Placental epithelial cell (primary cell): ENCODE data around the gene GIPC2. TPM values are rescaled to one million over a fixed set of nuclear protein-coding genes. Genes with fewer than 3 reads are reported as not detected.

Experiments used
- small RNA-seq: library from RNA; depleted of rRNA; stranded (forward); fragments of <200 nt; gene quantifications from one replicate; pipeline ENCODE3, GENCODE V24; 2012
- total RNA-seq: library from RNA; depleted of rRNA; stranded (reverse); fragments of >200 nt; gene quantifications from 2 replicates; pipeline ENCODE4 v1.2.3, GENCODE V29; 2012

Gene GIPC2, protein sequence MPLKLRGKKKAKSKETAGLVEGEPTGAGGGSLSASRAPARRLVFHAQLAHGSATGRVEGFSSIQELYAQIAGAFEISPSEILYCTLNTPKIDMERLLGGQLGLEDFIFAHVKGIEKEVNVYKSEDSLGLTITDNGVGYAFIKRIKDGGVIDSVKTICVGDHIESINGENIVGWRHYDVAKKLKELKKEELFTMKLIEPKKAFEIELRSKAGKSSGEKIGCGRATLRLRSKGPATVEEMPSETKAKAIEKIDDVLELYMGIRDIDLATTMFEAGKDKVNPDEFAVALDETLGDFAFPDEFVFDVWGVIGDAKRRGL
- total RNA-seq = 2.0 and 3.8 TPM in 2 replicates

DNA sequence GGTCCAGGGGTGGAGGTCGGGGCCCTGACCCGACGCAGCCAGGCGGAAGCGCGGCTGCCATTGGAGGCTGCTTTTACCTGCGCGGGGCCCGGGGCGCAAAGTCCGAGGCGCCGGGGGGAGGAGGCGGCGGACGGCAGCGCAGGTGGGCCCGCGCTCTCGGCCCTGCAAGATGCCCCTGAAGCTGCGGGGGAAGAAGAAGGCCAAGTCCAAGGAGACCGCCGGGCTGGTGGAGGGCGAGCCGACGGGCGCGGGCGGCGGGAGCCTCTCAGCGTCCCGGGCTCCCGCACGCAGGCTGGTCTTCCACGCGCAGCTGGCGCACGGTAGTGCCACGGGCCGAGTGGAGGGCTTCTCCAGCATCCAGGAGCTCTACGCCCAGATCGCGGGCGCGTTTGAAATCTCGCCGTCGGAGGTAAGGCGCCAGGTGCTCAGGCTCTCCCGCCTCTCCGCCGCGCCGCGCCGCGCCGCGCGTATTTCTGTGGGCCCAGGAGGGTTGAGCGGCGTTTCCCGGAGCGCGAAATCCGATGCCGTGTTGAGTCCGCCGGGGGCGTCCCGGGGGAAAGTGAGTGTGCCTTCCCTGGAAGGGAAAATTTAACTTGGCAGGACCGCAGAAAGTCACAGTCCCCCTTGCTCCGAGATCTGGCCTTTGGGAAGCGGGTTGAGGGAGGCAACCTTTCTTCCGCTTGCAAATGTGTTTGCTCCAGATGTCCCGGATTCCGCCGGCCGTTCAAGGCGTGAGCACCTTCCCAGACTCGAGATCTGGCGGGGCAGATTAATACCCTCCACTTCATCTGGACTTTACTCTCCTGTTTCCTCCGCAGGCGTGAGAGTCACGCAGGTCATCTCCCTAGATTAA lies at the start of gene GIPC2:
Gene GIPC2 (plus strand): TSS at position 41 of the 853 bp plus-strand sequence. CDS start 129 bp downstream, at position 170.

DNA sequence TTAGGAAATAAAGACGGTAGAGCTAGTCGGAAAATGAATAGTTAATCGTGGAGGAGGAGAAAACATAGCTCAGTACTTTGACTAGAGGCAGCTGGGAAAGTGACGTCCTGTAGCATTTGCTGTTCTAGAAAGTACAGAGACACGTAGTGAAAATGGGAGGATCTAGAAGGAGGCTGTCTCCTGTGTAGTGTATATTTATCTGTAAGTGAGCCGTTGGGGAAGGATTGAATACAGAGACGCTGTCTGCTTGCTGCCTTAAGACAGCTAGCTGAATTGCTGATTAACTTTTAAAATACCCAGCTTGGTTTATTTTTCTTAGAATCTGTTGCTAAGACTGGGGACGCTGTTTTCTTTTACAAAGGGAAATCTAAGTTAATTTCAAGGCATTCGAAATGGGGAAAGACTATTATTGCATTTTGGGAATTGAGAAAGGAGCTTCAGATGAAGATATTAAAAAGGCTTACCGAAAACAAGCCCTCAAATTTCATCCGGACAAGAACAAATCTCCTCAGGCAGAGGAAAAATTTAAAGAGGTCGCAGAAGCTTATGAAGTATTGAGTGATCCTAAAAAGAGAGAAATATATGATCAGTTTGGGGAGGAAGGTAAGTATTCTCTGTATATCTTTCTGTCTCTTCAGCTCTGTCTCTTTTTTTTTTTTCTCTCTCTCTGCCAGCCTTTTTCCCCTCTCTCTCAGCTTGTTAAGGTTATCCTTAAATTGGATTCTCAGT lies 40.9 kb upstream of the GIPC2 start, which contains the start of gene DNAJB4:
Gene DNAJB4 (plus strand): TSS at position 221 of the 729 bp plus-strand sequence. CDS start 172 bp downstream, at position 393.

Small RNAs within 50 kb of the gene (small RNA-seq; reads per million reads assigned to genes)
- gene AC103591.3 = 7.5 reads per million, percentile 94 among the genes with 10 or more reads in this experiment
- not detected for gene RNA5SP22
- gene RNU6-1102P = not detected

Other genes starting within 250 kb of the GIPC2 start
- 0.39 and 0.65 TPM in 2 replicates for gene NEXN, start 157.3 kb upstream of the GIPC2 start, total RNA-seq
- 102 and 104 TPM in 2 replicates for gene FUBP1, start 66.9 kb upstream of the GIPC2 start, total RNA-seq
- gene DNAJB4, start 41.0 kb upstream of the GIPC2 start, total RNA-seq = 65.2 and 97.8 TPM in 2 replicates